ENCODE measurements around the gene ADAP1.

- TF ChIP-seq CTCF (IDR thresholded peaks at IDR 0.05), result no peak
- no peak for TF ChIP-seq POLR2A (IDR thresholded peaks at IDR 0.05)
Observed at GRCh38 chr7:982511-983003, 28.1 kb upstream of the ADAP1 start.

Data from adrenal gland (tissue), 5 donors.